Upper lobe of left lung (tissue), 6 donors: ENCODE data around the gene SORBS2. TPM values are rescaled to one million over a fixed set of nuclear protein-coding genes. Genes with fewer than 3 reads are reported as not detected.

Experiments
- ATAC-seq, 2 donors: fragments of 200-7000 bp; cut with Tn5 transposase; one replicate each; pipeline ENCODE4 v1.9.1; 2022; ENCODE audit warnings: mild to moderate bottlenecking in 2 of 2, moderate library complexity in 2 of 2; ENCODE audit not compliant: low FRiP score in 2 of 2
- DNase-seq, 2 donors: peaks; one replicate each; pipeline ENCODE4 v3.0.0-alpha.2; 2019 to 2020
- H3K27ac ChIP-seq, 4 donors: fragments of 200-600 bp; sonication (generic); one replicate each; pipeline ENCODE4 v1.5.1; 2016 to 2019
- H3K27me3 ChIP-seq, 4 donors: fragments of 200-600 bp; sonication (generic); one replicate each; pipeline ENCODE4 v1.5.1; 2017 to 2019
- H3K36me3 ChIP-seq, 4 donors: fragments of 200-600 bp; sonication (generic); one replicate each; pipeline ENCODE4 v1.5.1; 2016 to 2019
- H3K4me1 ChIP-seq, 4 donors: fragments of 200-600 bp; sonication (generic); one replicate each; pipeline ENCODE4 v1.5.1; 2018 to 2019
- H3K4me3 ChIP-seq, 4 donors: fragments of 200-600 bp; sonication (generic); one replicate each; pipeline ENCODE4 v1.5.1; 2017 to 2019; ENCODE audit warnings: mild to moderate bottlenecking in 2 of 4, moderate library complexity in 1 of 4
- H3K9me3 ChIP-seq, 4 donors: fragments of 200-600 bp; sonication (generic); one replicate each; pipeline ENCODE4 v1.5.1; 2018 to 2019
- EP300 ChIP-seq, 4 donors: sonication (generic); formaldehyde crosslinking; IDR thresholded peaks; one replicate each; pipeline ENCODE4 v1.5.1; 2017; ENCODE audit warnings: antibody characterized with exemption in 4 of 4, control low read depth in 2 of 4
- POLR2A ChIP-seq, 4 donors: fragments of 450-650 bp; IDR thresholded peaks; one replicate each; pipeline ENCODE4 v1.5.1; 2016 to 2017; ENCODE audit warnings: antibody characterized with exemption in 4 of 4, mild to moderate bottlenecking in 2 of 4
- POLR2AphosphoS5 ChIP-seq, 2 donors: sonication (generic); formaldehyde crosslinking; IDR thresholded peaks; one replicate each; pipeline ENCODE4 v1.5.1; 2017; ENCODE audit warnings: antibody characterized with exemption in 2 of 2
- WGBS, 2 donors: methylation state at CpG; one replicate each; pipeline ENCODE4 v1.1.5; 2017 to 2018; 5-methylcytosine and 5-hydroxymethylcytosine counted together
- total RNA-seq, 6 donors: library from RNA; depleted of rRNA in 4 of 6; stranded (reverse); fragments of >200 nt in 4 of 6; gene quantifications; one replicate each; pipeline versions ENCODE4 v1.1.0 to v1.2.1, GENCODE V29; 2016 to 2021
- TF ChIP-seq, protein P1 (sequence below), 6 experiments: fragments of 450-650 bp in 4 of 6; fragments of 200-600 bp in 2 of 6; sonication (generic) in 2 of 6; IDR thresholded peaks; one replicate each; pipeline ENCODE4 v1.5.1; 2016 to 2019; ENCODE audit warnings: antibody characterized with exemption in 6 of 6
- donor health status: DM: no; HTN: no; CAD: no; lungs with moderate emphysema.
- donor health status: DM: no; HTN: yes; CAD: no; lungs with severe emphysema.

SORBS2 gene
- total RNA-seq, 6 donors from 2014 or later = 35.4 to 83.2 (median 58.1) TPM

DNA sequence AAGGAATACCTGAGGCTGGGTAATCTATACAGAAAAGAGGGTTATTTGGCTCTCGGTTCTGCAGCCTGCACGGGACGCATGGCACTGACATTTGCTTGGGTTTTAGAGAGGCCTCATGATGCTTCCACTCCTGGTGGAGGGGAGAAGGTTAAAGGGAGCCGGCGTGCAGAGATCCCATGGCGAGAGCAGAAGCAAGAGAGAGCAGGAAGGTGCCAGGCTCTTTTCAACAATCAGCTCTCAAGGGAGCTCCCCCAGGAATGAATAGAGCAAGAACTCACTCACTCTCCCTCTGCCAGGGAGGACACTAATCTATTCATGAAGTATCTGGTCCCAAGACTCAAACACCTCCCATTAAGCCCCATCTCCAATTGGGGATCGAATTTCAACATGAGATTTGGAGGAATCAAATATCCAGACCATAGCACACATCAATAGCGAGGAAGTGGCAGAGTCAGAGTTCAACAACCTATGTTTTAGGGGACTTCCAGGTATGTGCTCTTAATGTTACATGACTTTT, 109.8 kb downstream of the SORBS2 start:
- WGBS, 2 donors = 88 to 96% methylated on average over 8 of the region's 8 CpGs
- TF ChIP-seq POLR2A (IDR thresholded peaks at IDR 0.05) = no peak
- TF ChIP-seq POLR2AphosphoS5 (IDR thresholded peaks at IDR 0.05) = no peak
- ATAC-seq = no peak

GRCh38 chr4:185700630-185701029, 111.4 kb downstream of the SORBS2 start:
- ATAC-seq = no peak
- no peak overlapping the region for H3K4me3 ChIP-seq
- H3K36me3 ChIP-seq = no peaks in the 10 kb centered on the region
- H3K4me1 ChIP-seq = no peaks in the 10 kb centered on the region
- TF ChIP-seq POLR2AphosphoS5 (IDR thresholded peaks at IDR 0.05) = no peak
- no peak for TF ChIP-seq POLR2A (IDR thresholded peaks at IDR 0.05)
- no peak for DNase-seq
- H3K27ac ChIP-seq = no peak overlapping the region
- no peaks in the 10 kb centered on the region for H3K27me3 ChIP-seq
- peaks cover 0 to 3% (median 0%) of the 10 kb centered on the region in 4 donors for H3K9me3 ChIP-seq

More for the DNA sequence above, 109.8 kb downstream of the SORBS2 start:
- H3K4me3 ChIP-seq = no peak overlapping the region
- H3K4me1 ChIP-seq = no peaks in the 10 kb centered on the region
- H3K27me3 ChIP-seq = no peaks in the 10 kb centered on the region
- no peaks in the 10 kb centered on the region for H3K36me3 ChIP-seq
- H3K9me3 ChIP-seq = peaks cover 0 to 3% (median 0%) of the 10 kb centered on the region in 4 donors
- DNase-seq = no peak
- H3K27ac ChIP-seq = no peak overlapping the region

- TF ChIP-seq, protein P1, sequence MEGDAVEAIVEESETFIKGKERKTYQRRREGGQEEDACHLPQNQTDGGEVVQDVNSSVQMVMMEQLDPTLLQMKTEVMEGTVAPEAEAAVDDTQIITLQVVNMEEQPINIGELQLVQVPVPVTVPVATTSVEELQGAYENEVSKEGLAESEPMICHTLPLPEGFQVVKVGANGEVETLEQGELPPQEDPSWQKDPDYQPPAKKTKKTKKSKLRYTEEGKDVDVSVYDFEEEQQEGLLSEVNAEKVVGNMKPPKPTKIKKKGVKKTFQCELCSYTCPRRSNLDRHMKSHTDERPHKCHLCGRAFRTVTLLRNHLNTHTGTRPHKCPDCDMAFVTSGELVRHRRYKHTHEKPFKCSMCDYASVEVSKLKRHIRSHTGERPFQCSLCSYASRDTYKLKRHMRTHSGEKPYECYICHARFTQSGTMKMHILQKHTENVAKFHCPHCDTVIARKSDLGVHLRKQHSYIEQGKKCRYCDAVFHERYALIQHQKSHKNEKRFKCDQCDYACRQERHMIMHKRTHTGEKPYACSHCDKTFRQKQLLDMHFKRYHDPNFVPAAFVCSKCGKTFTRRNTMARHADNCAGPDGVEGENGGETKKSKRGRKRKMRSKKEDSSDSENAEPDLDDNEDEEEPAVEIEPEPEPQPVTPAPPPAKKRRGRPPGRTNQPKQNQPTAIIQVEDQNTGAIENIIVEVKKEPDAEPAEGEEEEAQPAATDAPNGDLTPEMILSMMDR (IDR thresholded peaks at IDR 0.05) = no peak
- TF ChIP-seq POLR2A (IDR thresholded peaks at IDR 0.05) = no peak
- no peak for TF ChIP-seq POLR2AphosphoS5 (IDR thresholded peaks at IDR 0.05)
- no peak for TF ChIP-seq EP300 (IDR thresholded peaks at IDR 0.05)
- Histone ChIP-seq H3K27ac (no peak overlapping the region), H3K27me3 (no peaks in the 10 kb centered on the region), H3K4me3 (no peak overlapping the region), H3K9me3 (no peaks in the 10 kb centered on the region), H3K4me1 (no peaks in the 10 kb centered on the region), H3K36me3 (no peaks in the 10 kb centered on the region)
- DNase-seq (no peak), ATAC-seq (no peak)
- 81 to 85% methylated on average over 3 of the region's 3 CpGs for WGBS, 2 donors
These were observed 111.9 kb downstream of the SORBS2 start for GRCh38 chr4:185700048-185700447.

DNA sequence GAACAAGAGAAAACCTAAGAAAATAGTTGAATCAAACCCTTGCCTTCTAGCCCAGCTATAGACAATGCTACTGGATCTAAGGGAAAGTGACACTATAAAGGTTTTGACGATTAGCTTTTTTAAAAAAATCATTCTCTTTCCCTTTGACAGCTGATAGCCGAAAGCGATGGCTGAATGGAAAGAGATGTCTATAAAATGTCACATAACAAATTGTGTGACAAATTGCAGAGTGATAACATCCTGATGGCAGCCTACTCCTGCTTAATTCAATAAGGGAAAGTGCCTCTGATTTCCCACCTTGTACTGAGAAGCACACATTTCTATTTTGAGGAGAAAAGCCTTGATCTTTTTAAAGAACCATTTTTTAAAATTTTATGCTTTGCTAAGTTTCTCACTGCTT, 114.5 kb downstream of the SORBS2 start:
- ATAC-seq = no peak

DNA sequence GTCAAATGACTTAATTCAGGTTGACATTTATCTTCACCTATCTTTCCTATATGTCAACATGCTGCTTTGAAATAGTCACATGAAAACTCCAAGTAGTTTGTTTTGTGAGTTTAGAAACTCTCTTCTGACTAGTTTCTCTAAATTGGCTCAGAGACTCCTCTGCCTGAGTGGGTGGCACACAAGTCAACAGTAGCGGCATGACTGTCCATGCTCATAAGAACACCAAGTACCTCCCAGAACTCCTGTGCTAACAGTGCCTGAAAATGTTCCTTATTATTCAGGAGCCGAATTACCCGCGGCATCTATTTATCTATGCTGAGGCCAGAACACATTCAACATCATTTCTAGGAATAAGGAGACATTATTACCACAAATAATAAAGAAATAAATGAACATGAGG, 116.3 kb downstream of the SORBS2 start:
- 95 to 98% methylated on average over 4 of the region's 4 CpGs for WGBS, 2 donors
- no peak for ATAC-seq
- H3K27ac ChIP-seq = no peak overlapping the region

More for the DNA sequence above, 114.5 kb downstream of the SORBS2 start:
- Histone ChIP-seq H3K9me3 (no peaks in the 10 kb centered on the region), H3K4me1 (no peaks in the 10 kb centered on the region), H3K4me3 (no peak overlapping the region), H3K27ac (no peak overlapping the region), H3K36me3 (no peaks in the 10 kb centered on the region), H3K27me3 (no peaks in the 10 kb centered on the region)
- WGBS, 2 donors = 89 to 92% methylated on average over 3 of the region's 3 CpGs
- DNase-seq = no peak
- TF ChIP-seq POLR2A (IDR thresholded peaks at IDR 0.05) (no peak), EP300 (IDR thresholded peaks at IDR 0.05) (no peak), POLR2AphosphoS5 (IDR thresholded peaks at IDR 0.05) (no peak)
- TF ChIP-seq, protein P1 (IDR thresholded peaks at IDR 0.05) = no peak

More for the DNA sequence above, 116.3 kb downstream of the SORBS2 start:
- DNase-seq = no peak
- Histone ChIP-seq H3K27me3 (no peaks in the 10 kb centered on the region), H3K9me3 (no peaks in the 10 kb centered on the region), H3K36me3 (no peaks in the 10 kb centered on the region), H3K4me1 (no peaks in the 10 kb centered on the region), H3K4me3 (no peak overlapping the region)
- no peak for TF ChIP-seq POLR2AphosphoS5 (IDR thresholded peaks at IDR 0.05)
- TF ChIP-seq POLR2A (IDR thresholded peaks at IDR 0.05) = no peak
- no peak for TF ChIP-seq EP300 (IDR thresholded peaks at IDR 0.05)
- TF ChIP-seq, protein P1 (IDR thresholded peaks at IDR 0.05) = no peak
